NCI-H187 (cell line): ENCODE measurements around the gene KLK11.

ENCODE experiments used
- DNase-seq, 2 experiments: peaks; one replicate each; lab custom pipeline; 2025; lab: John Stamatoyannopoulos, UW

Gene KLK11

GRCh38 chr19:51027873-51028272 is 1.5 kb upstream of the KLK11 start:
- no peak for DNase-seq

- DNase-seq: no peak
These were observed 850 bp upstream of the KLK11 start for GRCh38 chr19:51027126-51027806.

- peak in 1 of 2 experiments; percentile 71 for DNase-seq
These were observed 435 bp downstream of the KLK11 start for GRCh38 chr19:51025809-51026553.

- peak in 1 of 2 experiments; percentile 71 for DNase-seq
These were observed 1.0 kb downstream of the KLK11 start for GRCh38 chr19:51025401-51025800.

GRCh38 chr19:51024924-51025323 is 1.5 kb downstream of the KLK11 start:
- DNase-seq: peak; percentile 62 to 71

- DNase-seq: no peak
These were observed 2.5 kb downstream of the KLK11 start for GRCh38 chr19:51023946-51024345.

- DNase-seq: no peak
These were observed 3.9 kb downstream of the KLK11 start for GRCh38 chr19:51022526-51022925.

- peak; percentile 27 to 35 for DNase-seq
These were observed 5.3 kb downstream of the KLK11 start for GRCh38 chr19:51020988-51021651.

GRCh38 chr19:51019544-51019925 is 6.9 kb downstream of the KLK11 start, which contains the start of gene KLK10:
TSS of gene KLK10 (minus strand) at chr19:51019709. CDS start at chr19:51019130, 579 bp downstream.
- DNase-seq: no peak

GRCh38 chr19:51018745-51019543 is 7.5 kb downstream of the KLK11 start:
- DNase-seq: no peak

GRCh38 chr19:51016798-51017683 is 9.4 kb downstream of the KLK11 start:
- DNase-seq: peak; percentile 47 to 69

- no peak for DNase-seq
These were observed 10.6 kb downstream of the KLK11 start for GRCh38 chr19:51015691-51016267.

- no peak for DNase-seq
These were observed 12.2 kb downstream of the KLK11 start for GRCh38 chr19:51014242-51014641.

GRCh38 chr19:51012661-51013190 is 13.7 kb downstream of the KLK11 start:
- DNase-seq: no peak

GRCh38 chr19:51010066-51010795 is 16.2 kb downstream of the KLK11 start:
- no peak for DNase-seq

- no peak for DNase-seq
These were observed 17.1 kb downstream of the KLK11 start for GRCh38 chr19:51009061-51009891.

GRCh38 chr19:51007488-51007887 is 18.9 kb downstream of the KLK11 start:
- DNase-seq: no peak

- no peak for DNase-seq
These were observed 20.0 kb downstream of the KLK11 start for GRCh38 chr19:51006406-51006805.

GRCh38 chr19:51005248-51005647 is 21.2 kb downstream of the KLK11 start:
- no peak for DNase-seq
